GM23248 (cell line): ENCODE measurements around the gene PRR3. TPM values are rescaled to one million over a fixed set of nuclear protein-coding genes. Genes with fewer than 3 reads are reported as not detected.
A peak's percentile ranks its signal among the peaks of the same experiment; 100 is the strongest.

Source experiments
- DNase-seq: peaks from one replicate; pipeline ENCODE4 v3.0.0-alpha.2; 2015
- H2AFZ ChIP-seq: fragments of 200-600 bp; sonication (generic); 2 replicates; pipeline ENCODE4 v1.6.1; 2016; ENCODE audit warnings: antibody characterized with exemption
- H3F3A ChIP-seq: fragments of 200-600 bp; sonication (generic); 2 replicates; pipeline ENCODE4 v1.6.1; 2016; ENCODE audit warnings: mild to moderate bottlenecking, antibody characterized with exemption, mixed run types; ENCODE audit not compliant: insufficient read depth
- H3K27ac ChIP-seq: fragments of 200-600 bp; sonication (generic); 2 replicates; pipeline ENCODE4 v1.5.1; 2016; ENCODE audit warnings: mild to moderate bottlenecking
- H3K27me3 ChIP-seq: fragments of 200-600 bp; sonication (generic); replicated peaks from 2 replicates; pipeline ENCODE4 v1.6.1; 2016; ENCODE audit warnings: mild to moderate bottlenecking; ENCODE audit not compliant: insufficient read depth
- H3K36me3 ChIP-seq: fragments of 200-600 bp; sonication (generic); 2 replicates; pipeline ENCODE4 v1.6.1; 2016; ENCODE audit warnings: low read depth, mild to moderate bottlenecking
- H3K4me1 ChIP-seq: fragments of 200-600 bp; sonication (generic); 2 replicates; pipeline ENCODE4 v1.6.1; 2016; ENCODE audit warnings: mild to moderate bottlenecking; ENCODE audit not compliant: insufficient read depth
- H3K4me2 ChIP-seq: fragments of 200-600 bp; sonication (generic); one replicate; pipeline ENCODE4 v1.6.1; 2016; ENCODE audit warnings: mild to moderate bottlenecking; ENCODE audit not compliant: unreplicated experiment
- H3K4me3 ChIP-seq: fragments of 200-600 bp; sonication (generic); 2 replicates; pipeline ENCODE4 v1.5.1; 2016; ENCODE audit warnings: mild to moderate bottlenecking
- H3K79me2 ChIP-seq: fragments of 200-600 bp; sonication (generic); 2 replicates; pipeline ENCODE4 v1.6.1; 2016; ENCODE audit warnings: mild to moderate bottlenecking; ENCODE audit not compliant: insufficient read depth
- H3K9ac ChIP-seq: fragments of 200-600 bp; sonication (generic); 2 replicates; pipeline ENCODE4 v1.6.1; 2016; ENCODE audit warnings: mild to moderate bottlenecking
- H3K9me2 ChIP-seq: fragments of 200-600 bp; sonication (generic); 2 replicates; pipeline ENCODE4 v1.6.1; 2016; ENCODE audit warnings: mixed run types, mild to moderate bottlenecking, moderate library complexity; ENCODE audit not compliant: insufficient read depth
- H3K9me3 ChIP-seq: fragments of 200-600 bp; sonication (generic); one replicate; pipeline ENCODE4 v1.6.1; 2017; ENCODE audit warnings: low read depth
- H4K20me1 ChIP-seq: fragments of 200-600 bp; sonication (generic); 2 replicates; pipeline ENCODE4 v1.6.0; 2016; ENCODE audit not compliant: insufficient read depth
- EZH2 ChIP-seq: fragments of 200-600 bp; sonication (generic); IDR thresholded peaks from 2 replicates; pipeline ENCODE4 v1.6.1; 2018; ENCODE audit warnings: antibody characterized with exemption, mild to moderate bottlenecking; ENCODE audit not compliant: insufficient read depth, poor library complexity, severe bottlenecking
- EZH2phosphoT487 ChIP-seq: fragments of 200-600 bp; sonication (generic); IDR thresholded peaks from 2 replicates; pipeline ENCODE4 v1.6.1; 2018; ENCODE audit warnings: antibody characterized with exemption, moderate library complexity, mild to moderate bottlenecking, low read depth; ENCODE audit not compliant: insufficient read depth
- WGBS, 2 experiments: methylation state at CpG; one replicate each; pipeline ENCODE4 v1.1.6; 2015 to 2017; ENCODE audit warnings: low lambda C conversion rate in 2 of 2, low coverage in 1 of 2; ENCODE audit errors: missing lambda C conversion rate in 2 of 2; 5-methylcytosine and 5-hydroxymethylcytosine counted together
- in situ Hi-C: fragments of 300-500 bp; cut with MboI; formaldehyde crosslinking; loops from 2 replicates; pipeline ENCODE4 v1.15.0; 2020
- polyA plus RNA-seq: library from polyadenylated mRNA; unstranded; fragments of >200 nt; fragmentation: Nextera tagmentation; extraction: Ambion mirVana; gene quantifications from 2 replicates; pipeline ENCODE4 v1.2.1, GENCODE V29; 2016
- total RNA-seq: library from RNA; depleted of rRNA; stranded (reverse); fragments of >200 nt; shearing (Covaris generic); gene quantifications from 2 replicates; pipeline ENCODE4 v1.2.3, GENCODE V29; 2014; rRNA removed

Gene PRR3
- total RNA-seq (5.2 and 6.5 TPM in 2 replicates), polyA plus RNA-seq (7.1 and 7.3 TPM in 2 replicates)

GRCh38 chr6:30556906-30557682 lies at the start of gene PRR3:
PRR3 (plus strand) TSS chr6:30557295; CDS start chr6:30557345, 50 bp downstream.
- H3K27me3 ChIP-seq, result no peaks in the 10 kb centered on the region
- peak within 1 kb of the TSS; percentile 97 for H3K4me2 ChIP-seq
- peak within 1 kb of the TSS; percentile 96 for H3K9ac ChIP-seq
- H3K36me3 ChIP-seq, result peaks cover 8% of the 10 kb centered on the region; the same call in 1 of the 2 replicates
- no peak for TF ChIP-seq EZH2phosphoT487
- no peak for TF ChIP-seq EZH2
- 1 to 3% methylated on average over 36 to 42 of the region's 42 CpGs for WGBS, 2 experiments
- no peaks in the 10 kb centered on the region for H3F3A ChIP-seq
- no peaks in the 10 kb centered on the region for H3K9me2 ChIP-seq
- peaks cover 8% of the 10 kb centered on the region; the same call in 1 of the 2 replicates for H3K4me1 ChIP-seq
- H3K27ac ChIP-seq, result peak within 1 kb of the TSS; percentile 96
- DNase-seq, result peak; percentile 95
- H3K9me3 ChIP-seq, result no peaks in the 10 kb centered on the region
- H2AFZ ChIP-seq, result peak within 1 kb of the TSS; percentile 92
- no peaks in the 10 kb centered on the region for H4K20me1 ChIP-seq
- in situ Hi-C loops, result no loop called here
- H3K79me2 ChIP-seq, result peaks cover 72% of the 10 kb centered on the region
- H3K4me3 ChIP-seq, result peak within 1 kb of the TSS; percentile 95

GRCh38 chr6:30507849-30508827 lies 49.0 kb upstream of the PRR3 start:
- TF ChIP-seq EZH2 (no peak), EZH2phosphoT487 (no peak)
- H3K9me3 ChIP-seq, result no peaks in the 10 kb centered on the region
- H3K4me1 ChIP-seq, result peaks cover 6% of the 10 kb centered on the region; the same call in 1 of the 2 replicates
- H3K9me2 ChIP-seq, result no peaks in the 10 kb centered on the region
- 80 to 84% methylated on average over 5 of the region's 5 CpGs for WGBS, 2 experiments
- no peak overlapping the region for H3K4me3 ChIP-seq
- H3K4me2 ChIP-seq, result no peak overlapping the region
- no peaks in the 10 kb centered on the region for H4K20me1 ChIP-seq
- H3K9ac ChIP-seq, result no peak overlapping the region
- in situ Hi-C loops, result no loop called here
- H3K79me2 ChIP-seq, result no peaks in the 10 kb centered on the region
- no peaks in the 10 kb centered on the region for H3K36me3 ChIP-seq
- DNase-seq, result no peak
- peak overlapping the region; percentile 78; the same call in 1 of the 2 replicates for H2AFZ ChIP-seq
- H3F3A ChIP-seq, result no peaks in the 10 kb centered on the region
- H3K27ac ChIP-seq, result no peak overlapping the region
- H3K27me3 ChIP-seq, result no peaks in the 10 kb centered on the region

GRCh38 chr6:30508890-30509736 lies 48.0 kb upstream of the PRR3 start:
- WGBS, 2 experiments, result 23 to 26% methylated on average over 5 of the region's 5 CpGs
- Histone ChIP-seq H3K27ac (no peak overlapping the region), H3K27me3 (no peaks in the 10 kb centered on the region)

More at GRCh38 chr6:30508890-30509736, 48.0 kb upstream of the PRR3 start:
- Histone ChIP-seq H3K9ac (no peak overlapping the region), H3K9me3 (no peaks in the 10 kb centered on the region), H3K4me3 (no peak overlapping the region), H3K36me3 (no peaks in the 10 kb centered on the region), H3K79me2 (no peaks in the 10 kb centered on the region), H3K4me2 (no peak overlapping the region), H3K4me1 (peaks cover 6% of the 10 kb centered on the region; the same call in 1 of the 2 replicates), H4K20me1 (no peaks in the 10 kb centered on the region), H3F3A (no peaks in the 10 kb centered on the region), H2AFZ (peak overlapping the region; percentile 78), H3K9me2 (no peaks in the 10 kb centered on the region)
- peak; percentile 48 for DNase-seq
- in situ Hi-C loops, result no loop called here
- no peak for TF ChIP-seq EZH2
- no peak for TF ChIP-seq EZH2phosphoT487
